Activated T-cell treated with anti-CD3 and anti-CD28 coated beads for 24 hours (primary cell): ENCODE data around the gene SKAP2.

Source experiments
- DNase-seq: peaks from one replicate; pipeline ENCODE4 v3.0.0-alpha.2; 2020; ENCODE audit warnings: low read depth

Gene SKAP2, protein sequence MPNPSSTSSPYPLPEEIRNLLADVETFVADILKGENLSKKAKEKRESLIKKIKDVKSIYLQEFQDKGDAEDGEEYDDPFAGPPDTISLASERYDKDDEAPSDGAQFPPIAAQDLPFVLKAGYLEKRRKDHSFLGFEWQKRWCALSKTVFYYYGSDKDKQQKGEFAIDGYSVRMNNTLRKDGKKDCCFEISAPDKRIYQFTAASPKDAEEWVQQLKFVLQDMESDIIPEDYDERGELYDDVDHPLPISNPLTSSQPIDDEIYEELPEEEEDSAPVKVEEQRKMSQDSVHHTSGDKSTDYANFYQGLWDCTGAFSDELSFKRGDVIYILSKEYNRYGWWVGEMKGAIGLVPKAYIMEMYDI

DNA sequence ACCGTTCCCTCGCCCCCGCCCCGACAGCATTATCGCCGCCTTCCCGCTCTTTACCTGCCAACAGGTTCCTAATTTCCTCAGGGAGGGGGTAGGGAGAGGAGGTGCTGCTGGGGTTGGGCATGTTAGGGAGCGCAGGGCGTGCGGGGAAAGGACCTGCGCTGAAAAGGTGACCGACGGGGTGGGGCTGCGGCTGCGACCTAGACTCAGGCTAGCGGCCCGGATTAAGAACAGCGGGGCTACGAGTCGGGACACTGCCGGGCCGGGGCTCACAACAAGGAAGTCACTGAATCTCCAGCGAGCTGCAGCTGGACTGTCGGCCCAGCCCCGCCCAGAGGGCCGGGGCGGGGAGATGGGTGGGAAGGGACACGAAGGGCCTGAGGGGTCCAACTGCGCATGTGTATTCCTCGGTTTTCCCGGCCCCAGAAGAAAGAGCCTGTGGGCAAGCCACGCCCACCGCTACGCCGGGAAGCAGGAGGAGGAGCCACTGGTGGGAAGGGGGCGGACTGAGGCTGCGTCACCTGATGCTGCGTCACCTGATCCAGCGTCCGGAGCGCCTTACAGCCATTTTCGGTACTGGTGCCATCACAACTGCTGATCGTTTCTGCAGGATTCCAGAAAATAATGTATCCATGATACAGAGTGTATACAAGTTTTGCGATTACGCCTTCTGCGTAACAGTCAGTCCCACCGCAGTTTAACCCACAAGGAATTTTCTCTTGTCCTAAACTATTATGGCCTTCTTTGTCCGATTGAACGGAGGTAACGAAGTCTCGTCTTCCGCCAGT lies at the start of gene SKAP2:
Gene SKAP2, minus strand, starts transcription at position 282 of the 785 bp plus-strand sequence. Its CDS starts 161 bp downstream, at position 121.
- DNase-seq, result peak; percentile 84

DNA sequence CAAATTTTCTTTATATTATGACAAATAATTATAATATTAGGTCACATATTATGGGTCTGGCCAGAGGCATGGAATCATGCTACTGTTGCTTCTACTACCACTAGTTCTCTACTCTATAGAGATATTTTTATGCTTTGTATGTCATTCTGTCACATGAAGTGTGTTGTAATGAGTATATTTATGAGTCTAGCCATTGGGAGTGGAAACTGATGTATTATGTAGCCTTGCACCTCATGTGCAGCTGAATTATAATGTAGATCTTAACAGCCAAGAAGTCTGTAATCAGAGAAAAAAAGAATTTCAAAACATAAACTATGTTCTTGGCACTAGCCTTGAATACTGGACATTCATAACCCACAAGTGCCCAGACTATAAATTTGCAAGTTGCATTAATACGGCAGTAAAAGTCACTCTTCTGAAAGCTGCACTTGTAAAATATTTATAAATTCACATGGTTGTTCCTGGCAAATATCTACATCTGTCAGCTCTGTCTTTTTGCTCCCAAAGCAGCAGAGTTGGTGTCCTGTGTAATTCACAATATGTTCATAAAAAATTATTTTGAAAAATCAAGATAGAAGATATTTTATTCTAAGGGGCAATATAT lies 48.6 kb upstream of the SKAP2 start:
- no peak for DNase-seq

DNA sequence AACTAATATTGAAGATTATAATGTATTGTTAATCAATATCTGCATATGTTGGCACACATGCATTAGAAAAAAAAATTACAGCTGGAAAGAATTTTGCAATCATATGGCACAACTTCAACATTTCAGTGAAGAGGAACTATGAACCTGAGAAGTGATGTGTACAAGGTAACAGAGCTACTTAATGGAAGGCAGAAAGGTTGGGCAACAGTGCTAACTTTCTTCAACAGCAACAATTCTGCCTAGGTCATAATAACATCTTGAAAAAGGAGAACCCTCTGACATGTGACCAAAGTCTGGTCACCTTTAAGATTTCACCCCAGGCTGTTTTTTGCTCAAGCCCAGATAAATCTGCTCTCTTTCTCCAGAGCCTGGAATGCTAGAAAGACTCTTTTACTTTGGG lies 47.9 kb upstream of the SKAP2 start:
- DNase-seq, result no peak

DNA sequence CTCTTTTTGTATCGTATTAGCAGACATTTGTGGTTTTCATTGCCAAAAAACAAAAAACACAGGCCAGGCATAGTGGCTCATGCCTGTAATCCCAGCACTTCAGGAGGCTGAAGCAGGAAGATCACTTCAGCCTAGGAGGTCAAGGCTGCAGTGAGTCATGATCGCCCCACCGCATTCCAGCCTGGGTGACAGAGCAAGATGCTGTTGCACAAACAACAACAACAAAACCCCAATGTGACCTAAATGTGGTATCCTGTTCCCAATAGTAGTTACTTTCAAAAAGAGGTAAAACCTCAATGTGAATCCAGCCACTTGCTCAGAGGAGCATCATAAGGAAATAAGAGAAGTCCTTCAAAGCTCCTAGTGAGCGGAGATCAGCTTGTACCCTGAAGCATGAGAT lies 45.8 kb upstream of the SKAP2 start:
- no peak for DNase-seq

DNA sequence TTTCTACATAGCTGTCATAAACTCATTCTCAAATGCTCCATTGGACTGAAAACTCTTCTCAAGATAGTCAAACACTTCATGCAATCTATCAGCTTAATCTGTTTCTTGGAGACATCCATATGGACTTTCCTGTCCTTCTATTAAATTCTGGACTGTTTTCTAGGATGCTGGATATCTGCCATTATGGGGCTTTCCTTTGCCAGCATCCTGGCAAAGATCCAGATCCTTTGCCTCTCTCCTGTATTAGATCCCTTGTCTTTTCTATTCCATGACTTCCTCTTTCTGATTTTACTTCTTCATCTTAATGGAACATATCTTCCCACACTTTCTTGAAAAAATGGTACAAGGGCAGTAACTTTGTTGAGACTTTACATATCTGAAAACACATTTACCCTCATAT lies 35.9 kb upstream of the SKAP2 start:
- DNase-seq, result no peak

DNA sequence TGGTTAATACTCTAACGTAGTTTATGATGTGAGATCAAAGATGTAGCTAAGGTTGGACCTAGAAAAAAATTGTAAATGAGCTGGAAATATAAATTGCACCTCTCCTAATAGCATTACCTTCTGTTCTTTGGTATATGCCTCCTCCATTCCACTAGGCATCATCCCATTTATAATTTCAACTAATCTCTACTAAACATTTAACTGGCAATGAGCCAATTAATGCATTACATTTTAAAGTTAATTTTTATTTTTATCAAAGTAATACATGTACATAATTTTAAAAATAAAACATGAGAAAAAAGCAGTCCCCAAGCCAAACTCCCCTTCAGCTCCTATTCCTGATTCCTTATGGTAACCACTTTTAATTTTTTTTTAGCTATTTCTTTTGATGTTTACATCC lies 35.1 kb upstream of the SKAP2 start:
- no peak for DNase-seq

DNA sequence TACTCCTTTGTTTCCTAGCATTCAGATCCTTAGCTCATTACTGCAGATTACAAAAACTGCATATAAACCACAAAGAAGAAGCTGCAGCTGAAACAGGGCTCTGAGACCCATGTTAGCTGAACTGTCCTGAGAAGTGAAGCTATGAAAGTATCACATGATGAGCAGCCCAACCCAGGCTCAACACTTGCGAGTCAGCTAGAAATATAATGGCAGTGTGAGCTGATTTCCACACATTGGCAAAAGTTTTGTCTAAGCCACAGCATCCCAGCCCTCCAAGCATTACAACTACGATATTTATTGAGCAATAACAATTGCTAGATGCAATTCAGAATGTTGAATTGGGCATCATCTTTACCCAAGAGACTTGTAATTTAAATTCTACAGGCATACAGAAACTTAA lies 34.5 kb upstream of the SKAP2 start:
- no peak for DNase-seq

DNA sequence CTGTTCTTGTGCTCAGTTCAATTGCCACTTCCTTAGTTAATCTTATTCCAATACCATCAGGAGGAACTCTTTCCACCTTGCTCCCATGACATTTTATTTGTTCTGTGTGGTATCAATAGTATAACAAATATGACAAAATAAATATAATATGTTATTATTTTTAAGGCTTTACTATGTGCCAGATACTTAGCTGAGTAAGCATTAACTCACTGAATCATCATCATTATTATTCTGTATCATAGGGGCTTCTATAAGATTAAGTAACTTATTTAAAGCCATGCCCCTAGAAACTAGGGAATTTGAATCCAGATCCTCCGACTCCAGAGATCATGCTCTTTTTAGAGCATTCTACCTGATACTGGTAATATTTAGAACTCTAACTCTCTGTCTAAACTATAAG lies 33.5 kb upstream of the SKAP2 start:
- no peak for DNase-seq

DNA sequence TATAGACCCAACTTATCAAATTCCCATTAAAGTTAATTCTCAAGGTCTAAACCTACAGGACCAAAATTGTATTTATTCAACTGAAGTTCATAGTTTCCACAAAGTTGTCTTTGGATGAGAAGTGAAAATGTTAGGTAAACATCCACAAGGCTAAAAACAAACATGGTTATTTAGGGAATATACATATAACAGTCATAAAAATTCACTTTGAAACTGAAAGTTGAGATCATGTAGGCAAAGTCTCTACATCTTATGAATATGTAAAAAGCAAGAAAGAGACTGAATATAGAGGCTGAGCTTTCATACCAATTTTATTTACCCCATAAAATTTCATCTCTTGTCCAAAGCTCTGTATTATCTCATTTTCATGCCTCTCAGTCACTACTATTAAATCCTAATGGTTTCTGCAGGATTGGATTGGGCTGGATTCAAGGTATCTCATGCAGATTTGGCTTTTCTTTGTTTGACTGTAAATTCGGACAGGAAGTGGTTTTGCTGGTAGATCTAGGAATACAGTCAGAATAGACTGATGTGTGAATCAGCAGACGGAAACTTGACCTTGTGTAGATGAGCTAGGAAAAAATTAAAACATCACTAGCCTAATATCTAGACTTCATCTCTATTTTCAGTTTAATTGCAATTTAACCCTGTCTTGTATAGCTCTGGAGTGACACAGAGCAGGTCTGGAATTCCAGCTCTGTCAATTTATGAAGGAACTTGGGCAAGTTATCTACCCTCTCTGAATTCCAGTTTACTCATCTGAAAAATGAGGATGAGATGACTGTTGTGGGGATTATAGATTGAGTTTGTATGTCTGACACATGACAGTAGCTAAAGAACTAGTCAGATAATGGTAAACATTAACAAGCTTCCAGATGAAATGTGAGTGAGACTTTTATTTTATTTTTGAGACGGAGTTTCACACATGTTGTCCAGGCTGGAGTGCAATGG lies 27.3 kb upstream of the SKAP2 start:
- DNase-seq, result no peak

DNA sequence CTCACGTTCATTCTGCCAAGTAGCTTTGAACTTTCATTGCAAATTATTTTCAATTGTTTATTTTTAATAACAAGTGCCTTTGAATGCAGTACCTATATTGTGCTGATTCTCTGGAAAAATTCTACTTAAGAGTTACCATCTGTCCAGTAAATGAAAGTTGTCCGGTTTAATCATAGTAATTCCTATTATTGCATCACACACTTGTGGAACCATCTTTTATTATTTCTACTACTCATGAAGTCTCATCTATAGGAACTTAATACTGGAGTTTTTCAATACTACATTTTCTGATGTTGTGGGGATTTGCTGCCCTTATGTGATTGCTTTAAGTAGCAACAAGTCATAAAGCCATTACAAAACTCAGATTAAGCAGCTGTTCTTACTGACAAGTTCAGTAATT lies 16.5 kb upstream of the SKAP2 start:
- DNase-seq, result no peak

DNA sequence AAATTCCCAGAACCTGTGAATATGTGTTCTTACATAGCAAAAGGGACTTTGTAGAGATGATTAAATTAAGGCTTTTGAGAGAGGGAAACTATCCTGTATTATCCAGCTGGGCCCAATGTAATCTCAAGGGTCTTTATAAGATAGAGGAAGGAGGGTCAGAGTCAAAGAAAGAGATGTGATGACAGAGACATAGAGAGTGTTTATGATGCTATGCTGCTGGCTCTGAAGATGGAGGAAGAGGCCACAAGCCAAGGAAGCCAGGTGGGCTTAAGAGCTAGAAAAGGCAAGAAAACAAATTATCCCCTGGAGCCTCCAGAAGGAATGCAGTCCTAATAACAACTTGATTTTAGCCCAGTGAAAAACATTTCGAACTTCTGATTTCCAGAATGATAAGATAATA lies 15.3 kb upstream of the SKAP2 start:
- DNase-seq, result no peak

DNA sequence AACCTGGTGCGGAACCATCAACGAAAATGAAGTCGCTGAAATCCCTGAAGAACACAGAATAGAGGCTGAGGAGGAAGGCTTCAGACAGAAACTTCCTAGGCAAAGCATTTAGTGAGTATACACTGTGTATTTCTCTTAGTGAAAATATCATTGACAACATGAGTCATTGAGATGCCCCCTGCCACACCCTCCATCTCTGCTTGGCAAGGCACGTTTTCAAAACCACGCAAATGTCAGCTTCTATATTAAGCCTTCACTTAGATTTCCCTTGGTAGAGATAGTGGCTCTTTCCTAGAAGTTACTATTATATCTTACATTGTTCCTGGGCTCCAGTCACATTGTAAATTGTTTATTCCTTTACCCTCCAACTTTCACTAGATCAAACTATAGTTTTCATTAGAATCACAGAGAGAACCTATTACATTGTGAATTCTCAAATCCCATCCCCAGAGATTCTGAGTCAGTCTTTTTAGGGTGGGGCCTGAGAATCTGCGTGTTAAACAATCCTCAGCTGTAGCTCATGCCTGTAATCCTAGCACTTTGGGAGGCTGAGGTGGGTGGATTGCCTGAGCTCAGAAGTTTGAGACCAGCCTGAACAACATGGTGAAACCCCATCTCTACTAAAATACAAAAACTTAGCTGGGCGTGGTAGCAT lies 4.6 kb upstream of the SKAP2 start:
- no peak for DNase-seq

DNA sequence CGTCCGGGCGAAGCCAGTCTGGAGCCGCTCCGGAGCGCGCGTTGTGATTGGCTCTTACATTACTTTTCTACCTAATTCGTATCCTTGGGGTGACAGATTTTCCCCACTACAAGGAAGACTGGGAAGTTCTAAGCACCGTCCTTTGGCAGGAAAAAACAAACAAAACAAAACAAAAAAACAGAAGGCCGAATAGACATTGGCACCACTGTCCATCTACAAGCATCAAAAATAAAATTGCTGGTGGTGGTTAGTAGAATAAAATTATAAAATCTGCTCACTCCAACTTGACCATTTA lies 651 bp upstream of the SKAP2 start:
- no peak for DNase-seq

DNA sequence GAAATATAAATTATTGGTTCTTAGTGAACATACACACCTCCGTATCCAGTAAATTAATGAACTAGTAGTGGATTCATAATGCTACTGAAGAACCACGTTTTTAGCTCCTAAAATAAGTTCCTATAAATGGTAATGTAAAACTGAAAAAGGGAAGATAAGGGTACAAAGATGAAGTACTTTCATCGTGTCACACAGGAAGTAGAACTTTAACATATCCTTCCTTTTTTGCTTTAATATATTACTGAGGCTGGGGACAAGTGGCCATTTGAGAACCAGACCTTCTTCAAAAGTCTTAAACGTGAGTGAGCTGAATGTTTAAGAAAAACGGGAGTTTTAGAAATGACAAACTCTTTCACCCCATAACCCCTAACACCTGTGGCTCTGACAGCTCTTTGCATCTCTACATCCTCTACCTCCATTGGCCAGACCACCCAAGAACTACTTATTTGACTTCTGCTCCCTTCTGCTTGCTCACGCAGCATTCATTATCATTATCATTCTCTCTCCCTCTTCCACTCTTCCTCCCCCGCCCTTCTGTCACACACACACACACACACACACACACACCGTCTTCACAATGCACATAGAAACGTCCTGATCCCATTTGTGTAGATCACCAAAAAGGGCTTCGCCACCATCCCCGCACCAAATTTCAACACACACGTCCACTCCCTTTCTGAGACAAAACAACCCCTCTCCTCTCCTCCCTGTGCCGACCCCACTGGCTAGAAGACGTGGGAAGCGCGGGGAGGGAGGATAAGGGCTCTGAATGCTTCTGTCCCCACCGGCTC lies 677 bp downstream of the SKAP2 start:
- no peak for DNase-seq

DNA sequence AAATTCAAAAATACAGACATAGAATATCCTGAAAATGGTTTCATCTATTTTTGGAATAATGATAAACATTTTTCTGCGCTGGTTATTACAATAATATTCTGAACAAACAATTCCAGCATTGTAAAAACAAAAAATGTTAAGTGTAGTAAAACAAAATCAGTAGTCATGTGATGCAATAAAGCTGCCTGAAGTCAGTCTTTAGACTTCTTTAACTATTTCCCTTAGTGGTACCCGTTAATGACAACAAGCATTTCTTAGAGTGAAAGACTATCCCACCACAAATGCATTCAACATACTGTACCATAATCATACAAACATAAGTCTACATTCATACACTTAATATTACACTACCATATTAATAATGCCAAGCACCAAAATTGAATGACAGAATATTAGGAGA lies 1.6 kb downstream of the SKAP2 start:
- DNase-seq, result no peak

DNA sequence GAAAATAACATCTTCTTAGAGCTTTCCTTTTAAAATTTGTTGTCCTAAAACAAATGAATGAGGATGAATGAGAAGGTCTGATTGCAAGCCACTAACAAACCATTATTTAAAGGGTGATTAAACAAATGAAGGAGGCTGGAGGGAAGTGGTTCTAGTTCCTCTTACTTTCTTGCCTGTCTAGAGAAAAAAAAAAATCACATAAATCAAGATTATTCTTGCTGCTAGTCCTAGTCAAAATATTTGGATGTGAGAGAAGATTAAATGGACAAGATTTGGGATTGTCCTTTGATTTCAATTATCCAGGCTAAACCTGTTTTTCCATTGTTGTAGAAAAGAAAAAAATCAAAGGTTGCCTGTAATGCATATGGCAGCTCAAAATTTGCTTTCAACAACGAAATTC lies 3.3 kb downstream of the SKAP2 start:
- no peak for DNase-seq

DNA sequence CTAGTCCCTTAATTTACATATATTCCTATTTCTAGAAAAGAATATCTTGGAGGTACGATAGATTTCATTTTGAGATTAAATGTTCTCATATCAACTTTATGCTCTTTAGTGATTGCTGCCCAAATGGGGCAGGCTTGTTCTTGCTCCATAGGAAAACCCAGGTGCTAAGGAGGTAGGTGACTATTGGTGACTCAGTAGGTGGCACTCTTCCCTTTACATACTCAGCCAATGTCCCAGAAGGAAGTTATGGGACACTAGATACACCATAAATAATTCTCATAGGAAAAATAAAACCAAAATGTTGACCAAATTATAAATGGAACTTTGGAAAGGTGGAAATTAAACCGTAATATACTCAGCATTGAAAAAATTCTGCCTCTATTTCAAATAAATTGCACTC lies 4.0 kb downstream of the SKAP2 start:
- DNase-seq, result no peak

DNA sequence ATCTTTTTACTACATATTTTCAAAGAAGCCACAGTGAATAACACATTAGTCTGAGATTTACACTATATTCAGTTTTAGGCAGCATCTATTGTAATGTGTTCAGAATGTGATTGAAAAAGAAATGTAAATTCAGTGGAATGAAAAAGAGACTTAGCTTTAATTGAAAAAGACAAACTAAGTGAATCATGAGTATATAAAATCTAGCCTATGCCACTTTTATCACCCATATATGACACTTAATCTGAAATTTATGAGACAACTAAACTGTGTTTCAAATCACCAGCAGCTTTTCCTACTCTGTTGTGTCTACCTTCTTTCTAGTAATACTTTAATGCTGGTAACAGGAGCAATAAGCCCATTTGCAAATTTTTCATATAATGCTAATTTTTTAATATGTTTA lies 4.7 kb downstream of the SKAP2 start:
- no peak for DNase-seq

DNA sequence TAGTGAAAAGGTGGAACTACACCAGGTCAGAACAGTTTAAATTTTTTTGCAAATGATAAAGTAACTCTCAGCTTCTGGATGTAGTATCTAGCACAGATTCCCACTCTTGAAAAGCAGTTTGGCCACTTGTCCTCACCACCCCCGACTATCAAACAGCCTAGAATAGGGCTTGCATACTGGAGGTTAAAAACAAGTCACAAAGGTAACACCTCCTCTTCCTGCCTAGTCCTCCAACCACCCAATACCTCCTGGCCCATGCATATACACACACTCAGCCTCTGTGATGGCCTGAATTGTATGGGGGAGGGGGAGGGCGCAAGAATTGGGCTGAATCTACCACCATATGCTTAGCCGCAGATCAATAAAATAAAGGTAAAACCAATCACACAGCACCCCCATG lies 5.7 kb downstream of the SKAP2 start:
- no peak for DNase-seq

DNA sequence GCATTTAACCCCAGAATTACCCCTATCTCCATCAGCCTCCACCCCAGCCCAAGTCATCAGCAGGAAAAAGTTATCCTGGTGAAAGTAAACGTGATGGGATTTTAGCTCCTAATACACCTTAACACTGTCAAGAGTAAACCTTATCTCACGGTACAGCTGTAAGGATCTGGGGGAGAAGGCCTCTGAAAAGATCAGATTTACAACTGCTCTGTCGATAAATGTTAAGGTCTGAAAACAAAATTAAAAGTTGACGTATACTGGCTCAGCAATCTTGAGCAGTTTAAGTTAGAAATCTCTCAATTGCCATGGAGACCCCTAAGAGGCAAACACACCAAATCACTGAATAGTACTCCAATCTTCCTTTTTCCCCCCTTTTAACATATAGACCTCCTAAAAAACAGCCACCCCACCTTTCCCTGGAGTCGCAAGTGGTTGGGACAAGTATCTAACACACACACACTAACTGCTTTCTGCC lies 6.1 kb downstream of the SKAP2 start:
- DNase-seq, result no peak
